Dermis microvascular lymphatic vessel endothelial cell (primary cell): ENCODE results near the gene MMRN2. TPM values are rescaled to one million over a fixed set of nuclear protein-coding genes. Genes with fewer than 3 reads are reported as not detected.
"Not testable (repeated sequence)": the region's sequence is repeated elsewhere in the genome, so short reads cannot be mapped to it uniquely, and the experiment has no call there.

Experiments
- DNase-seq, 2 donors: peaks; one replicate each; pipeline versions ENCODE4 v3.0.0 to v3.0.0-alpha.2; 2010; ENCODE audit warnings: low read depth in 2 of 2
- total RNA-seq: library from RNA; depleted of rRNA; stranded (reverse); fragments of >200 nt; gene quantifications from 2 replicates; pipeline ENCODE4 v1.2.1, GENCODE V29; 2014

The MMRN2 gene
- total RNA-seq, 1 donor from 2014 or later = 108 TPM

DNA sequence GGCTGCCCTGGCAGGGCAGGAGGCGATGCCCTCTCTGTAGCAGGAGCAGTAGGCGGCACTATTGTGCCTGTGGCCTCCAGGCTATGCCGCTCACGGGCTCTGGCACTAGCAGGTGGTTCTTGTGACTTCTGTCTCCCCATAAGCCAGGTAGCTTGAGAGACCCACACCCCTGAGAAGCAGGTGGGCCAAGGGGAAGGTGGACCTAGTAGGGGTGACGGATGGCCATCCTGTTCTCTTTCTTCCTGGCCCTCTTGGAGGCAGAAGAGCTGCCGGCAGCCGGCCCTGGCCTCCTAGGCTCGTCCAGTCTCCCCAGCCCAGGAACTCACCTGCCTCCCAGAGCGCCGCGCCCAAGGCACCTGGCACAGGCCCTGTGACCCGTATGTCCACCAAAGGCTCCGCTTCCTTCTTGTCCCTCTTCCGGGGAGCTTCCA is 15.4 kb downstream of the MMRN2 start:
- DNase-seq = no peak

DNA sequence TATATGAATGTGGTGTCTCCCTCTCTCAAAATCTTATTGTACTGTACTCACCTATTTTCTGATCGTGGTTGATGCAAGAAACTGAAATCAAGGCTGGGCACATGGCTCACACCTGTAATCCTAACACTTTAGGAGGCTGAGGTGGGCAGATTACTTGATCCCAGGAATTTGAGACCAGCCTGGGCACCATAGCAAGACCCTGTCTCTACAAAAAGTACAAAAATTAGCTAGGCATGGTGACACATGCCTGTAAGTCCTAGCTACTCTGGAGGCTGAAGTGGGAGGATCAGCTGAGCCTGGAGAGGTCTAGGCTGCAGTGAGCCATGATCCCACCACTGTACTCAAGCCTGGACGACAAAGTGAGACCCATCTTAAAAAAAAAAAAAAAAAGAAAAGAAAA is 16.0 kb downstream of the MMRN2 start:
- no peak for DNase-seq

DNA sequence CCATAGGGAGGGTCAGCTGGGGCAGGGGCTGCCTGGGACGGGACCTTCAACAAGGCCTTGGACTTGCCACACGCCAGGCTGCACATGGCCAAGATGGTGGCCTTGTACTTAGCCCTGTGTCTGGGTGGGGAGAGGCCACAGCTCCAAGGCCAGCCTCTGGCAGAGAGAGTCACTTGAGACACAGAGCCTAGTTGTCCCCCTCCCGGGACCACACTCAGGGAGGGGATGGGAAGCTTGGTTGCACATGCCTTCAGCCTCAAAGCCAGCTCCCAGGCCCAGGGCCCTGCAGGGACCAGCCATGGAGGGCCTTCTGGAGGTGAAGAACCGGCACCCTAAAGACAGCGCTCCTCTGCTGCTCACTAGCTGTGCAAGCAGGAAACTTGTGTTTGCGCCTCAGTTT is 16.7 kb downstream of the MMRN2 start:
- no peak for DNase-seq

DNA sequence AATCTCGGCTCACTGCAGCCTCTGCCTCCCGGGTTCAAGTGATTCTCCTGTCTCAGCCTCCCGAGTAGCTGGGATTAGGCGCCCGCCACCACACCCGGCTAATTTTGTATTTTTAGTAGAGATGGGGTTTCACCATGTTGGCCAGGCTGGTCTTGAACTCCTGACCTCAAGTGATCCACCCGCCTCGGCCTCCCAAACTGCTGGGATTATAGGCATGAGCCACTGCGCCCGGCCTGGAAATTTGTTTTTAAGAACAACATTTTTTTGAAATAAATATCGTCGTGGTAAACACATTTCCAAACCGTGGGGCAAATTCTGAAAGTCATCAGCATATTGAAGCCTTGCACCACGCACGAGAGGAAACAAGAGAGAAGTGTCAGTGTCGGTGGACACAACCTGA is 17.3 kb downstream of the MMRN2 start:
- not testable (repeated sequence) for DNase-seq

DNA sequence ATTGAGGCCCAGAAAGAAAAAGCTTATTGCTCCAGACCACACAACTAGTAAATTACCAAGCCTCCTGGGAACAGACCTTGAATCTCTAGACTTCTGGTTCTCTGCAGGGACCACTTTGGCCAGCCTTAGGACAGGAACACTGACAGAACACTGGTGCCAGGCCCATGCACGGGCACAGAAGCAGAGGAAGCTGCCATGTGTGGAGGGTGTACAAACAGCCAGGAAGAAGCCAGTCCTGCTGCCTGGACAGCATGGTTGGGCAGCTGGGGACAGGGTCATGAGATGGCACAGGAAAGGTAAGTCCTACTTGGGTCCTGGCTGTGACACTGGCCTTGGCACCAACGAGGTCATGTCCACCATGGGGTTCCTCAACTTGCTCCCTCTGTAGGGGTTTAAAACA is 19.2 kb downstream of the MMRN2 start:
- no peak for DNase-seq

DNA sequence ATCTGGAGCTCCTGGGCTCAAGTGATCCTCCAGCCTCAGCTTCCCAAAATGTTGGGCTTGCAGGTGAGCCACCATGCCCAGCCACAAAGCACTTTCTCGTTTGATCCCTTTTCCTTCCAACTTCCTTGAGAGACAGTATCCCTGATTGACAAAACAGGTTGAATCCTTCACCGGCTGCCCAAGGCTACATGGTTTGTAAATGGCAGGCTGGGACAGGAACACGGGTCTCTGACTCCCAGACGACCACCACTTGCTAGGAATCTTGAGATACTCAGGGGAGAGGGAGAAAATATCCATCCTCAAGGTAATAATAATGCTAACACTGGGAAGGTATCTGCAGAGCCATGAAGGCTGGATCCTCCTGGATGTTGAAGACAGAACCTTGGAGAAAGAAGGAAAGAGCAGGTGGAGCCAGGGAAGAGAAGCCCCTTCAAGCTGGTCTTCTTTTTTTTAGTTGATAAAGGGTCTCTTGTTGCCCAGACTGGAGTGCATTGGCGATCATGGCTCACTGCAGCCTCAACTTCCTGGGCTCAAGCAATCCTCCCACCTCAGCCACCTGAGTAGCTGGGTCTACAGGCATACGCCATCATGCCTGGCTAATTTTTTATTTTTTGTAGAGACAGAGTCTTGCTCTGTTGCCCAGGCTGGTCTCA is 19.8 kb downstream of the MMRN2 start:
- no peak for DNase-seq

DNA sequence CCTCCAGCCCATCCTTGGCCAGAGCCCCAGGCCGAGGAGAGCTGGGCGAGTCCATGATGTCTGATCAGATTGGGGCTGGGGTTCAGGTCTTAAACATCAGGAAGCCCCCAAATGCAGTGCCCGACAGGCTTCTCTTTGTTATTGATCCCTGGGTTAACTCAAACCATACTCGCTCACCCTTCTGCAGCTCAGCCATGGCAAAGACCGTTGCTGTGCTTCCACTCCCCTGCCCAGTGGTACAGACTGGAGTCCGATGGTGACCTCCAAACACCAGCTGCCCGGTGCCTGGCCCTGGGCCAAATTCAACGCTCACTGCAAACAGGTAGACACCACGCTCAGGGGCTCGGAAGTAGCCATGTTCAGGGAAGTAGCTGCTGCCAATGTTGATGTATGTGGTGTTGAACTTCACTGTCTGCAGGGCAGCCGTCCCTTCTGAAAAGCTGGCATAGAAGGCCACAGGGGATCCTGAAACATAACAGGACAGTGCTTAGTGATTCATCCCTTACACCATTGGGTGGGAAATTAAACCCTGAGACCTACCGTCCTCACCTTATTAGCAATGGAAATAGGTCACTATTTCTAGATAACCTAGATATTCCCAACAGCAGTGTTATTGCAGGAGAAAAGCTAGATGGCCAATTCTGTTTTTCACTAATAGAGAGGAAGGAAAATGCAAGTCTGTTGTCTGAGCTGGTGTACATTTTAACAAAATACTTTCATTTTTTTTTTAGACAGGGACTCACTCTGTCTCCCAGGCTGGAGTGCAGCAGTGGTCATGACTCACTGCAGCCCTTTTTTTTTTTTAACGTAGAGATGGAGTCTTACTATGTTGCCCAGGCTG is 20.5 kb downstream of the MMRN2 start:
- no peak for DNase-seq

DNA sequence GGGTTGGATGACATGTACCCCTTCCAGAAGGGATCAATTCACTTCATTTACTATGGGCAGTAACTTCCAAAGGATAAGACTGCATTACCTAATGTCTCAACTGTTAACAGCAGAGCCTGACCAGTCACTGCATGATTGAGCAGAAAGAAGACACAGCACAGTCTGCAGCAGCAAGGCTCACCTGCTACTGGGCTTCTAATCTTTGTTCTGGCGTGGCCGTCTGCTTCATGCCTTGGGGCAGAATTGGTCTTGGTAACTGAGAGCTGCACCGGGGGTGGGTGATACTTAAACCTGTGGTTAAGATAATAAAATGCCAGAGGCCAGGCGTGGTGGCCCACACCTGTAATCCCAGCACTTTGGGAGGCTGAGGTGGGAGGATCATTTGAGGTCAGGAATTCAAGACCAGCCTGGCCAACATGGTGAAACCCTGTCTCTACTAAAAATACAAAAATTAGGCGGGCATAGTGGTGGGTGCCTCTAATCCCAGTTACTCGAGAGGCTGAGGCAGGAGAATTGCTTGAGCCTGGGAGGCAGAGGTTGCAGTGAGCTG is 23.2 kb downstream of the MMRN2 start:
- DNase-seq = not testable (repeated sequence)

DNA sequence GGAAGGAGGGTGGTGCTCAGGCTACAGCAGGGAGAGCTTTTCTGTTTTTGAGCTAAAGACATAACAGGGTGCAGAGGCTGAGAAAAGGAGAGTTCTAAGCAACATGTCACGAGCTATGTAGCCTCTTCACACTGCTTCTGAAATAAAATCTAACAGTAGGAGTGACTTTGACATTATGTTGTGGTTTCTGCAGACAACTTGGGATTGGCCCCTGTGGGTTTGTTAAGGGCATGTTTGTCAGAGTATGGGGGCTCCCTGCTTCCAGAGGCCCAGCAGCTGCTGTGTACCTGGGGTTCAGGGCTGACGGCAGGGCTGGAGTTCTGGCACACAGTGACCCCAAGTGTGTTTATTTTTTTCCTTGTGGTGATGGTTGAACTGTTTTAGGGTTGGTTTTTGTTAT is 24.7 kb downstream of the MMRN2 start:
- DNase-seq = no peak

DNA sequence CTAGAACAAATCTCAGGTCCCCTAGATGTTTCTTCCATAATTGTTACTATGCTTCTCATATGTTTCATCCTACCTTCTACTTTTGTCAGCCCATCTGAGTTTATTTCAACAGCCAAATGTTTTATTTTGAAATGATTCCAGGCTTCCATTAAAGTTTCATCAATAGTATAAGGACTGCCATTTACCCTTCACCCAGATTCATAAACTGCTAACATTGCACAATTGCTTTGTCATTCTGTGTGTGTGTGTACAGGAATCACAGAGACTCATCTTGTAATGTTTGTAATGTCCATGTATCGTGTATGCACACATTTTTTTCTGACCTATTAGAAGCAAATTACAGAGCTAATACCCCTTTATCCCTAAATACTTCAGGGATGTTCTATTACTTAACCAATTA is 25.5 kb downstream of the MMRN2 start:
- DNase-seq = no peak

DNA sequence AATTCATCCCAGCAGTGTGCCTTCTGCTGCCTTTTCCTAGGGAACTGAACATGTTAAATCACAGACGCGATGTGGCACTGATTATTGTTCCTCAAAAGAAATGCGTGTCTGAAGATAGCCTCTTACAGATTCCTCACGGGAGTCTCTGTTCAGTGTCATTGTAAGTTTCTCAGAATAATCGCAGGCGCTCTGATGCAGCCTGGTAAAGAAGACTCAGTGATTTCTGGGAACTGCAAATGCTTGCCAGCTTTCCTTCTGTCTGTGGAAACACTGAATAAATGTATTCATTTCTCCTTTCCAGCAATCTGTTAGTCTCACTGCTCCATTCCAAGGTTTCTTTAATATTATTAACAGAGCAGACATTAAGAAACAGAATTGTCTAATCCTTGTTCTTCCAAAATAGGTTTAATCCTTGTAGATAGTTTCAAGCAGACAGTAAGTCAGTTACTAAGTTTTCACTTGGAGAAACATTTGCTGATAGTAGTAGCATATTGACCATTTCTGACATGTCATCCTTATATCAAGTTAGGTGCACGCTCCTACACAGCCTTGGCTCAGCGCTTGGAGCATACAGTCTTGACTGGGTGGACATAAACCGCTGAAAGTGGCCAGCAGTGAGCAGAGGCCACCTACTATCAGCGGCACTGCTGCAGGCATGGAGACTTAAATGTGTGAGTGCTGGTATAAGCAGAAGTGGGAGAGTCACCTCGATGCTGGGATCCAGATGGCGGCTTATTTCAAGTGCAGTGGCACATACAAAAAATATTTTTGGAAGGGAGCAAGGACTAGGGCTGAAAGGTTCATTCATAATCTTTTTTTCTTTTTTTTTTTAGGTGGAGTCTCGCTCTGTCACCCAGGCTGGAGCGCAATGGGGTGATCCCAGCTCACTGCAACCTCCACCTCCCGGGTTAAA is 27.7 kb downstream of the MMRN2 start:
- no peak for DNase-seq

DNA sequence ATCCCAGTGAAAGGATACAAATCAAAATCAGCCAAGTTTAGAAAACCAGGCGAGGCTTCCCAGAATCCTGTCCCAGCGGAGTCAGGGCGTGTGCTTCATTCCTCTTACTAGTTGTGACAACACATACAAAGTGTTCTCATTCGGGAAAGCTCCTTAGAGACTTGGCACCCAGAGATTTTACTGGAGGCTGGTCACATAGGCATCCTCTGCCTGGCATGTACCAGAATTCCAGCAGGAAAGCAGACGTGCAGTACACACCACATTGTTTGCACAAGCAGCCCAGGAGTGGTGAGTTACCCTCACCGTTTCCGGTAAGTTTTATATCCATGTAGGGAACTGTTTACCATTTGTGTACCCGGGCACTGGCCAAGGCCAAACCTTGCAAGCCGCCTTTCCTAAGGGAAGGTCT is 34.9 kb downstream of the MMRN2 start:
- no peak for DNase-seq

DNA sequence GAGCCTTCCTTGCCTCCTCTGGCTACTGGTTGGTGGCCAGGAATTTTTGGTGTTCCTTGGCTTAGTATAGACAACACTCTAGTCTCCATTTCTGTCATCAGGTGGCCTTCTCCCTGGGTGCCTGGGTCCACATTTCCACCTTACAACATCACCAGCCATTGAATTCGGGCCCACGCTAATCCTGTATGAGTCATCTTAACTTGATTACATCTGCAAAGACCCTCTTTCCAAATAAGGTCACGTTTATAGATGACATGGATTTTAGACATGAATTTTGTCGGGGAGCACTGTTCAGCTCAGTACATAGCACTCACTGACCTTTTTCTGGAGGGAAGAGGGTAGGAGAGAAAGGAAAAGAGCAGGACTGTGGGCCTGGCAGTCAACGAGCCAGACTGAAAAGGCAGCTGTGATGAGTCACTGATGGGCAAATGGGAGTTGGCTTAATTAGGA is 39.4 kb downstream of the MMRN2 start:
- no peak for DNase-seq

DNA sequence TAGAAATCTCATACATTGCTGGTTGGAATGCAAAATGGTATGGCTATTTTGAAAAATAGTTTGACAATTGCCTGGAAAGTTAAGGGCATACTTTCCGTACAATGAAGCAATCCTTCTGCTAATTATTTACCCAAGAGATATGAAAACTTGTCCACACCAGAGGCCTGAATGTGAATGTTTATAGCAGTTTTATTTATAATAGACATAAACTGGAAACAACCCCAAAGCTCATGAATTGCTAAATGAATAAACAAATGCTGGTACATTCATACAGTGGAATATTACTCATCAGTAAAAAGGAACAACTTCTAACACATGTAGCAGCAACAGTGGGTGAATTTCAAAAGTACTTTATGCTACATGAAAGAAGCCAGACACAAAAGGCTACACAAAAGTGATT is 42.7 kb downstream of the MMRN2 start:
- DNase-seq = no peak

DNA sequence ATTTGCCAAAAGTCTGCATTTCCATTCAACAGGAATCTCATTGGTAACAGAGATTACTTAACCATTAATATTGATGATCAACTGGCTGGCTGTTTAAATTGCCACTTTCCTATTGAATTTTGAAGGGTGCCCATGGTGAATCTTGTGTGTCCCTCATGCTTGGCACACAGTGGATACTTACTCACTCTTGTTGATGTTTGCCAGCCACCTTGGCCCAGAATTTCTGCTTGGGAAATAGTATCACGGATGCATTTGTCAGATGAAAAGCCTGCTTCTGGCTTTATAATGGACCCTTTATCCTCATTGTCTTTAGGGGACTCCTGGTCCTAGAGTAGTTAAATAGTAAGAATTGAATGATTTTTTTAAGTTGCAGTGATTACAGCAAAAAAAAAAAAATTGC is 52.0 kb downstream of the MMRN2 start:
- no peak for DNase-seq

DNA sequence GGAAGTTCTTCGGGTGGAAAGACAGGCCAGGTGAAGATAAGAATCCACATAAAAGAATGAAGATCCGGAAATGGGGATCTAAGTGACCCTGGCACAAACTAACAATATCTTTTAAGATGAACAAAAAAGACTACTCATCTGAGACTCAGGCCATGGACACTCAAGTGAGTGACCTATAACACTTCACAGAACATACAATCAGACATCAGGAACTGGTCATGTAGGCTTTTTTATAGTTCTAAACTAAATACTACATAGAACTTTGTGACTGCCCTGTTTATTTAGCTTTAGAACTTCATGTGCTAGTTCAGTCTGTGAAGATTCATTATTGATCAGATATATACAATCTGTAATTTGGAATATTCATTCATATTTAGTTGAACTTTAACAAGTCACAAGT is 52.8 kb downstream of the MMRN2 start:
- no peak for DNase-seq

DNA sequence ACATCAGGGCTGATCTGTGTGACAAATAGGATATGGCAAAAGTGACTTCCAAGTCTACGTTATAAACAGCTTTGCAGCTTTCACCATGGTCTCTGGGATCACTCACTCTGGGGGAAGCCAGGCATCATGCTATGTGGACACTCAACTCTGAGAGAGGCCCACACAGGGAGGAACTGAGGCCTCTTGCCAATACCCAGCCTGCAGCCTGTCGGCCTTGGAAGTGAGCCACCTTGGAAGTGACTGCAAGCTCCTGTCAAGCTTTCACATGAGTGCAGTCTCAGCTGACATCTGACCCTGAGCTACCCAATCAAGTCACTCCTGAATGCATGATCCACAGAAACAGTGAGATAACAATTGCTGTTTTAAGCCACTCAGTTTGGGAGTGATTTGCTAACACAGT is 56.5 kb downstream of the MMRN2 start:
- DNase-seq = no peak

DNA sequence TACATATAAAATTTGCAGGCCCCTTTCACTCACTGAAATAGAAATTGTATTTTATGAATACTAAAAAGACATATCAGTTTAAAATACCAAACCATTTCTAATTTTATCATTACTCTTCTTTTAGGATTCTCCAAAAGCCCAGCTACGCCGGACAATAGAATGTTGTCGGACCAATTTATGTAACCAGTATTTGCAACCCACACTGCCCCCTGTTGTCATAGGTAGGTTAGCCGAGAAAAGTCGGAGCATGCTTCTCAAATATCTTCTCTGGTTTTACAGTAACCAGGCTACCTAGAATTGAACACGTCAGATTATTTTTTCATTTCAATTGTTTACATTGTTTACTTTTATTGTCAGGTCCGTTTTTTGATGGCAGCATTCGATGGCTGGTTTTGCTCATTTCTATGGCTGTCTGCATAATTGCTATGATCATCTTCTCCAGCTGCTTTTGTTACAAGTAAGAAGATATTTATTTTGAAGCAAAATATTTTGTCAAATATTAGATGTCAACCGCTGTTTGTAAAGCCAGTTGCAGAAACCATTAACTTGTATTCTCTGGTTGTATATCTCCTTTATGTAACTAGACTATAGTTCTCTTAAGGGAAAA is 57.6 kb downstream of the MMRN2 start:
- peak; percentile 43 to 76 for DNase-seq

DNA sequence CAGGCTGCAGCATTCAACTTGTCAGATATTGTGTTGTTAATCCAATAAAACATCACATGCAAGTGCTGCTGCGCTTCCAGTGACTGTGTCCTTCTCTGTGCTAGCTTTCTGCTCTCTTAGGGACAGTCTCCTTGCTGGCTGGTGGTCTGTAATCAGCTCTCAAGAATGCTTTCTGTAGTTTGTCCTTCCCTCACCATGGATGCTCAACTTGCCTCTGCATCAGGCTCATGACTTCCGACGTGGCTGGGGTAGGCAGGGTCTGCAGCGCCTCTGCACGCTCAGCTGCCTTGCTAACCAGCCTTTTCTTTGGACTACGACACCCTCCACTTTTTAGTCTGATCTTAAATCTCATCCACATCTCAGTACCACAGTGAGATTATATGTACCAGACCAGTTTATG is 58.3 kb downstream of the MMRN2 start:
- DNase-seq = no peak

DNA sequence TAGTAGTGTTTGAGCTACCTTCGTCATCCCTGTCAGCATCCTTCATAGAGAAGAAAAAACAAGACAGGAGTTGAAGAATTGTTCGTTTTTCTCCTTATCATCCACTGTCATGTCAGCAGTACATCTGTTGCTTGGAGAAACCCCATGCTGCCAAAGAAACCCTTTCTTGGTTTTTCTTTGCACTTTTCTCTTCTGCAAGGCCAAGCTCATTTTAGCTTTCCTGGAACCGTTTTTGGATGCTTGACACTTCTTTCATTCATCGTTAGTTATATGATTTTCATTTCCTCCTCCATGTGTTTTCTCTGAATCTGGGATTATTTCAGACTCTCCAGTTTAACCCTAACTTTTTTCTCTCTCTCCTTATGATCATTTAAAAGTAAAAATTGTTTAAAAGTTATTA is 58.9 kb downstream of the MMRN2 start:
- DNase-seq = no peak

DNA sequence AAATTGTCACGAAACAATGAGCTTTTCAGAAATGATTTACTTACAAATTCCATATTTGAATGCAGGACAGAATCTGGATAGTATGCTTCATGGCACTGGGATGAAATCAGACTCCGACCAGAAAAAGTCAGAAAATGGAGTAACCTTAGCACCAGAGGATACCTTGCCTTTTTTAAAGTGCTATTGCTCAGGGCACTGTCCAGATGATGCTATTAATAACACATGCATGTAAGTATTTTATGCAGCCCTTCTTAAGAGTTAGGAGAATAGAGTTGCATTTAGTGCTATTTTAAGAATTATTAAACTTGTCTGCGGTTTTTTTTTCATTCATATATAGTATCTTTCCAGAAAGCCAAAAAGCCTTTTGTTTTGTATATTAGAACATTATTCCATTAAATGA is 67.4 kb downstream of the MMRN2 start:
- no peak for DNase-seq
